Amniotic epithelial cell (primary cell): ENCODE results near the gene EXOC1.
"Not testable (repeated sequence)": the region's sequence is repeated elsewhere in the genome, so short reads cannot be mapped to it uniquely, and the experiment has no call there.

Source experiments
- DNase-seq: peaks from one replicate; pipeline ENCODE4 v3.0.0-alpha.2; 2010; ENCODE audit warnings: low read depth

The EXOC1 gene

DNA sequence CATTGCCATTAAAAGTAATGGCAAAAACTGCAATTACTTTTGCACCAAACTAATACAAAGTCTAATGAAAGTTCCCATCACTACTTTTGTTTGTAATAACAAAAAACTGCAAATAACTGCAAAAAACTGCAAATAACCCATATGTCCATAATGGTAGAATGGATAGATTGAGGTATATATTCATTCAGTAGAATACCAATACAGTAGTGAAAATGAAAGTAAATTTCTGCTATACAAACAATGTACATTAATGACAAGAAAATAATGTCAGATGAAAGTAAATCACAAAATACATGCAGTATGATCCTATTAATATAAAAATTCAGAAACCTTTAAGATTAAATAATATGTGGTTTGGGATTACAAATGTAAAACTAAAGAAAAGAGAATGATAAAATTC lies 54.0 kb downstream of the EXOC1 start:
- no peak for DNase-seq

DNA sequence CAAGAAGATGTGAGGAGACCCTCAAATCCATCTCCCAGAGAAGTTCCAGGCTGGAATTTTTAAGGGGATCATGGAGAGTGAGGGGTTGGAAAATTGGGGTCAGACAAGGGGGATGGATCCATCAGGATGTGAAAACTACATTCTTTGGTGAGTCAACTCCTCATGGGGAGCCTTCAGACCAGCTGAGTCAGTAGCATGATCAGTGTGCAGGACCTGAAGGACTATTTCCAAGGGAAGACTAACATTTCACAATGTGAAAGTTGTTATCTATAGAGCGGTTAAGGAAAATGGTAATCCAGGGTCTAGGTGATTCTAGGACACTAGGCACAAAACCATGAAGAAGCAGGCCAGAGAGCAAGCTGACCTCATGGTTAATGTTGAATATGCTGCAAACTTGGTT lies 56.7 kb downstream of the EXOC1 start:
- peak; percentile 92 for DNase-seq

DNA sequence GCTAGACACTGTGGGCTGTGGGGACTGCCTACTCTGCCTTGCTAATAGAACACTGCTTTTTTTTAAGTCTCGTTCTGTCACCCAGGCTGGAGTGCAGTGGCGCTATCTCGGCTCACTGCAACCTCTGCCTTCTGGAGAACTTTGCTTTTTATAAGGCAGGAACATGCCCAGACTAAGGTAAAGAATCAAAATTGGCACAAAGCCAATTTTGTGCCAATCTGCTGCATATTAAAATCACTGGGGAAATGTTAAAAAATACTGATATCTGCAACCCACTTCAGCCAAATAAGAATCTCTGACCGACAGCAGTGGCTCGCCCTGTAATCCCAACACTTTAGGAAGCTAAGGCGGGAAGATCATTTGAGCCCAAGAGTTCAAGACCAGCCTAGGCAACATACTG lies 58.8 kb downstream of the EXOC1 start:
- DNase-seq: no peak

DNA sequence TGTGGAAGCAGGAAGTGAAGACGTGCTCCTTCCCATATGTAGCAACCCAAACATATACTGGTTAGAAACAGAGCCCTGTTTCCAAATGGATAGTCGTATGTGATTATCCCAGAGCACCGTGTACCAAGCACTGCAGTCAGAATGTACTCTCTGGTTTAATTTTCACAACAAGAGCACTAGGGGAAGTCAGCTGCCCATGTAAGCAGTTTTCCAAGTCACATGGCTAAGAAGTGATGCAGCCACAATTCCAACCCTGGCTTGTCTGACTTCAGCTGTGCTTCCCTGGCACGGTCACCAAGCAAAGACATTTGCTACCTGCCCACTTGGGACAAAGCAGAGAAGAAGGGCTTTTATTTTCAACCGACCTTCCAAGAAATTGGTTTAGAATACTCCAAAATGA lies 67.1 kb downstream of the EXOC1 start:
- peak; percentile 40 for DNase-seq

DNA sequence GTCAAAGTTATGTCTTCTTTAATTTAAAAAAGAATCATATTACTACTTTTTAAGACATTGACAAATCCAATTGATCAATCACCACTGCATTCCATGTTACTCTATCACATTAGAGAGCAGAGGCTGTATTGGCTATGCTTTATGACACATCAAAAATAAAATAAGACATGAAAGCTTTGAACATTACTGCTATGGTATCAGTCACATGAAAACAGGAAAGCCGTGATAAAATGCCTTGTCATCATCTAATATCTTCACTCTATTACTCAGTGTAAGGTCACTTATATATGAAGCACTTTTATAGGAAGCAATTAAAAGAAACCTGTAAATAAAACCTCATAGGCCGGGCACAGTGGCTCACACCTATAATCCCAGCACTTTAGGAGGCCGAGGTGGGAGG lies 67.6 kb downstream of the EXOC1 start:
- DNase-seq: no peak

DNA sequence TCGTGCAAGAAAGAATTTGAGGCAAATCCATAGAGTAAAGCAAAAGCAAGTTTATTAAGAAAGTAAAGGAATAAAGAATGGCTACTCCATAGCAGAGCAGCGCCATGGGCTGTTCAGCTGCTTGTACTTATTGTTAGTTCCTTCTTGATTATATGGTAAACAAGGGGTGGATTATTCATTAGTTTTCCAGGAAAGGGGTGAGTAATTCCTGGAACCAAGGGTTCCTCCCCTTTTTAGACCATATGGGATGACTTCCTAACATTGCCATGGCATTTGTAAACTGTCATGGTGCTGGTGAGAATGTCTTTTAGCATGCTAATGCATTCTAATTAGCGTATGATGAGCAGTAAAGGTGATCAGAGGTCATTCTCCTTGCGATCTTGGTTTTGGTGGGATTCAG lies 71.8 kb downstream of the EXOC1 start:
- no peak for DNase-seq

DNA sequence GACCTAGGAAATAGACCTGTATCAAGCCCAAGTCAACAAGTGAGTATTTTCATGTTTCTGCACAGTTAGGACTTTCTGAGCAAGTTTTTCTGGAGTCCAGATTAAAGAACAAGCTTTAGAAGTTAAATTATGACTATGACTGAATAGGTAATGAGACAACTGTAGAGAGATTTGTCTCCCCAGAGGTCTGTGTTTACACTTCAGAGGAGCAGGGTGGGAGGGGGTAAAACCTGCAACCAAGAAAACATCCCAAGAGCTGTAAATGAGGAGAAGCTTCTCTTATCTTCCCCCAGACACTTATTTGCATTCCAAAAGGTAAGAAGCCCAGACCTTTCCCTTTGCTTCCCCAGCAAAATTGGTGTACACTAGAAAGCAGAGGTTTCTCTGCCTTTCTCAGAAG lies 73.2 kb downstream of the EXOC1 start:
- no peak for DNase-seq

DNA sequence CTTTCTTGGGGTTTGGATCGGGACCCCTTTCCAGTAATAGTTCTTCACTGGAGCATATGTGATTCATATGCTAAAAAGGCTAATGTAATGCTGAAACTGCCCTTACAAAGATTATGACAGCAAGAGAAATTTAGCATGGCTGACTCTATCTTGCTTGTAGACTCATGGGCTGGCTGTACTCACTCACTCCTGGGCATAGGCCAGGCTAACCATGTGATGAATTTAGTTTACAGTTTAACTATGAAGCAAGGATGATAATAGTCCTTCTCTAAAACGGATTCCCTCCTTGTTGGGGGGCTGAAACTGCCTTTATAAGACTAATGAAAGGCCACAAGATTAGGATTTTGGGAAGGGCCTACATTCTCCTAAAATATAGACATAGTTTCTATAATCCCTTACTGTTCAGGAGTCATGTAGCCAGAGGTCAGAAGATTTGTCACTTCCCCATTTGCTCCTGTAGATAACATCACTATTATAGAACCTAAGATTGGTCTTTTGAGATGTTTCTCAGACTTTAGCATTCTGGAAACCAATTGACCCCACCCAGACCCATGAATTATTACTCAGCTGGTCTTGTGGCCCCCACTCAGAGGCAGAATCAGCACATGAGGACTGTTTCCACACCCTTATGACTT lies 74.5 kb downstream of the EXOC1 start:
- DNase-seq: peak; percentile 67

DNA sequence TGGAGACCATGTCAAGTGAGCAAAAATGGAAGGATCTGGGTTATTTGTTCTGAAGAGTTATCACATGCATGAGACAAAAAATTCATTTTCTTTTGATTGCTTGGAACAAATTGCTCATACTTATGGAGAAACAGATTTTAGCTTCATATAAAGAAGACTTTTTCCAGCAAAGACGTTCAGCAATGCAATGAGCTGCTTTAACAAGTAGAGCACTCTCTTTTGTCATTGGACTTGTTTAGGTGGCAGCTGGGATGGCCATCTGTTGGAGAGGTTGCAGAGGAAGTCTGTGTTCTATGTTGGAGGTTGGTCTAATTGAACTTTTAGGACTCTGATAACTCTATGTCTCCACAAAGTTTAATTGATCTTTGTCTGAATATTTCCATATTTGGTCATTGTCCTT lies 75.4 kb downstream of the EXOC1 start:
- no peak for DNase-seq

DNA sequence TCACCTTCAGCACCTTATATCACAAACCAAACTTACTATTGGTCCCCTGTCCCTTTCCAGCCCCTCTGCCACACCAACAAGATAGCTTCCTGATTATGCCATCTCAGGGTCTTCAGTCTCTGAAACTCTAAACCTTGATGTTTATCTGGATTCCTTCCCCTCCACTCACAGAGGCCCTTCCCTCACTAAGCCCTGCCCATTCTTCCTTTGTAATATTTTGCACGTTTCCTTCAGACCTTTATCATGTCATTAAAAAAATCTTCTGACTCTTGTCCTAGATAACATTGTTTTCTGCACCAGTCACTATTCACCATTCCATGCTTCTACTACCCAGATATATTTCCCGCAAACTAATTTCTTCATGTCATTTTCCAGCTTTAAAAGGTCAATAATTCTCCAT lies 77.6 kb downstream of the EXOC1 start:
- DNase-seq: no peak

DNA sequence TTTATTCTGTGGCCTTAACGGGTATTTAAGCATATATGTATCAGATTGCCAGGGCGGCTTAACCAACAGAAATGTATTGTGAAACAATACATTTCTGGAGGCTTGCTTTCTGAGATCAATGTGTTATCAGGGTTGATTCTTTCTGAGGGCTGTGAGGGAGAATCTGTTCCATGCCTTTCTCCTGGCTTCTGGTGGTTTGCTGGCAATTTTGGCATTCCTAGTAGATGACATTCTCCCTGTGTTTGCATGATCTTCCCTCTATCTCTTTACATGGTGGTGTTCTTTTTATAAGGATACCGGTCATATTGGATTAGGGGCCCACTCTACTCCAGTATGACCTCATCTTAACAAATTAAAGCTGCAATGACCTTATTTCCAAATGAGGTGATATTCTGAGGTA lies 78.4 kb downstream of the EXOC1 start:
- DNase-seq: peak; percentile 92

DNA sequence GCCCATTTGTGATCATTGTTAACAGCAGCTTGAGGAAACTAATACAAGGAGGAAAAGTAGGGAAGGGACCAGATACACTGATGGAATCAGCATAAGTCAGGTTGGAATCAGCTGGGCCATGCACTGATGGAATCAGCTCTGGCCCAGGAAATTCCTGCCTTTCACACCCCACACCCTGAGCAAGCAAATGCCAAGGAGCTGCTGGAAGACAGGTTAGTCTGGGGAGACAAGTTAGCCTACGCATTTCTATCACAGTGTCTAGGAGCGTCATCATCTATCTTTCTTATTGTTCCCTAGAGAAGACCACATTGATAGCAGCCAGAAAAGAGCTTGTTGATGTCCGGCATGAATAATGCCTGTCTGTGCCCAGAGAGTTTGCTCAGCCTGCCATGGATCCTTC lies 79.1 kb downstream of the EXOC1 start:
- DNase-seq: no peak

DNA sequence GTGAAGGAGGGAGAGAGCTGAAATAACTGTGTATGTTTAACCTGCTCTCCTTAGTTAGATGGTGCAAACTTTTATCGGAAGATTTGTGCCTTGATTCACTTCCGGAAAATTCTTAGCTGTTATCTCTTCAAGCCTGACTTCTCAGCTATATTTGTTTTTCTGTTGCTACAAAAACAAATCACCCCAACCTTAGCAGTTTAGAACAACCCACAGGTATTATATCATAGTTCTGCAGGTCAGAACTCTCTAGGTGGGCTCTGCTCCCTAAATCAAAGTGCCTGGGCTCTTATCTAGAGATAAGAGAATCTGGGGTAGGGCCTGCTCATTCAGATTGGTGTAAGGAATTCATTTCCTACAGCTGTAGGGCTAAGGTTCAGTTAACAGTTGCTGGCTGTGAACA lies 80.2 kb downstream of the EXOC1 start:
- peak; percentile 60 for DNase-seq

DNA sequence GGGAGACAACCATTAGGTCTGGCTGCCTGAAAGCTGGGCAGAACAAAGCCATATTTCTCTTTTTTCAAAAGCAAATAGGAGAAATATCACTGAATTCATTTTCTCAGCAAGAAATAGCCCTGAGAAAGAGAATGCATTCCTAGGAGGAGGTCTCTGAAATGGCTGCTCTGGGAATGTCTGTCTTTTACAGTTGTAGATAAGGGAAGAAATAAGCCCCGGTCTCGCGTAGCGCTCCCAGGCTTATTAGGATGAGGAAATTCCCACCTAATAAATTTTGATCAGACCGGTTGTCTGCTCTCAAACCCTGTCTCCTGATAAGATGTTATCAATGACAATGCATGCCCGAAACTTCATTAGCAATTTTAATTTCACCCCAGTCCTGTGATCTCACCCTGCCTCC lies 82.5 kb downstream of the EXOC1 start:
- DNase-seq: not testable (repeated sequence)

DNA sequence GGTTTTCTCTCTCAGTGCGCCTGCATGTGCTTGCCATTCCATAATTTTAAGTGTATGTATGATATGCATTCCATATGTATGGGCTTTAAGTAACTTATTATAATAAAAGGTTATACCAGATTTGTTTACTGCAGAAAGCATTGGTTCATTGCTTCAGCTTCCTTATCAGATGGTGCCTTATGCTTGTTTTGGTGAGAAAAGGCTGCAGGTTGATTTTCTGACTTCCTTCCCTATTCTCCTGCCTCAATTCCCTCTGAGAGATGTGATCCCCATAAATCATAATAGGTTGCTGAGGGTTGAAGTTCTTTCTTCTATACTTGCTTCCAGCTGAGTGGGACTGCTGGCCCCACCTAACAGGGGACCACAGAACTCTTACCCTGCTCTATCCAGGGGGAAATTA lies 85.0 kb downstream of the EXOC1 start:
- no peak for DNase-seq

DNA sequence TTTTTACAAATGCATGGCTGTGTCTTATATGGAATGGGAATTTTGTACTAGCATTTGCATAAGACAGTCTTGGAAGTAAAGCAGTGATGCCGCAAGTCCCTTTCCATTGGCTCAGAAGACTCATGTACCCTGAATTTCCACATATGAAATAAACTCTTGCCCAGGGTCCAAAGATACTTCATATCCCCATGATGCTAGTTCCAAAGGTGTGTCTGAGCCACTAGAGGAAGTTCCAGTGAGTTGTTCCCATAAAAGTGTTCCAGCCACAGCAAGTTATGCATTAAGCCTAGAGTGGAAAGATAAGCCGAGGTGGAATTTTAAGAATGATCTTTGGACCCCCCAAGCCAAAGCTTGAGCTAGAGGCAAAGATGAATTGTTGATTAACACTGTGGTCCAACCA lies 86.0 kb downstream of the EXOC1 start:
- no peak for DNase-seq

DNA sequence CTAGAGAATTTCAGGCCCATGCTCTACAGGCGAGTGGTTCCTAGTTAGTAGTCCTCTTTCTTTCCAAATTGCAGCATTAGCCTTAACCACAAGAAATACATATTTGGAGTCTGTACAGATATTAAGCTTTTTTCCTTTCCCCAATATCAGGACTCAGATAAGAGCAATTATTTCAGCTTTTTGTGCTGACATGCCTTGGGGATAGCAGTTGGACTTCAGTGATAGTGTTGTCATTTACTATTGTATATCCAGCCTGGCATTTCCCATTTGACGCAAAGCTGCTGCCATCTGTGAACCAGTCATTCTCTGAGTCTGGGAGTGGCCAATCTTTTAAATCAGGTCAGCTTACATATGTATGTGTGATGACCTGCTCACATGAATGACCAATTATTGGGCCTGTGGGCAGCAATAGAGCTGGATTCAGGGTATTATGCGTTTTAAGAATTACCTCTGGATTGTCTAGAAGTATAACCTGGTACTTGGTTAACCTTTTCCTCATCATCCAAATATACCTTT lies 88.5 kb downstream of the EXOC1 start:
- no peak for DNase-seq

DNA sequence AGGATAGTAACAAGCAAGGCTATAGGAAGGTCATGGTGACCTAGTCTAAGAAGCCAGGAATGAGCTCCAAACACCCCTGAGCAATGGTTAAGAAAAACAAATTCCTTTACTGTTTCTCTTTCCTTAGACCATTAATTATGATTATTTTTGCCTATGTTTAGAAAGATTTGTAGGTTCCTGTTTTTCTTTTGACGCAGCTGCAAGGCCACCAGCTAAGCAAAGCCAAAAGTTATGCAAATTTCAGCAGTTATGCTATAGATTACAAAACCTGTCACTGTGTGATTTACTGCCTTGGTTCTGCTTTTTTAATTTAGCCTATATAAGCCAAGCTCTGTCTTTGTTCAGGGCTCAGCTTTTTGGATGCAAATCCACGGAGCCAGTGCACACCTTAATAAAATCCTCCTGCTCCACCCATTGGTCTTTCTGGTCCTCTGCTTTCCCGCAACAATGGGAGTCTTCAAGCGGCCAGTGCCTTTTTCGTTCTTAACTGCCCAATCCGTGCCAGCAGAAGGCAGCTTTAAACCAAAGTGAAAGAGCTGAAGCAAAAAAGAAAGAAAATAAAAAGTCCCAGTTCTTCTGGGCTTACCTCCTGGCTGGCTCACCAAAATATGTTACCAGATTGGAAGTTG lies 93.9 kb downstream of the EXOC1 start:
- peak; percentile 40 for DNase-seq

DNA sequence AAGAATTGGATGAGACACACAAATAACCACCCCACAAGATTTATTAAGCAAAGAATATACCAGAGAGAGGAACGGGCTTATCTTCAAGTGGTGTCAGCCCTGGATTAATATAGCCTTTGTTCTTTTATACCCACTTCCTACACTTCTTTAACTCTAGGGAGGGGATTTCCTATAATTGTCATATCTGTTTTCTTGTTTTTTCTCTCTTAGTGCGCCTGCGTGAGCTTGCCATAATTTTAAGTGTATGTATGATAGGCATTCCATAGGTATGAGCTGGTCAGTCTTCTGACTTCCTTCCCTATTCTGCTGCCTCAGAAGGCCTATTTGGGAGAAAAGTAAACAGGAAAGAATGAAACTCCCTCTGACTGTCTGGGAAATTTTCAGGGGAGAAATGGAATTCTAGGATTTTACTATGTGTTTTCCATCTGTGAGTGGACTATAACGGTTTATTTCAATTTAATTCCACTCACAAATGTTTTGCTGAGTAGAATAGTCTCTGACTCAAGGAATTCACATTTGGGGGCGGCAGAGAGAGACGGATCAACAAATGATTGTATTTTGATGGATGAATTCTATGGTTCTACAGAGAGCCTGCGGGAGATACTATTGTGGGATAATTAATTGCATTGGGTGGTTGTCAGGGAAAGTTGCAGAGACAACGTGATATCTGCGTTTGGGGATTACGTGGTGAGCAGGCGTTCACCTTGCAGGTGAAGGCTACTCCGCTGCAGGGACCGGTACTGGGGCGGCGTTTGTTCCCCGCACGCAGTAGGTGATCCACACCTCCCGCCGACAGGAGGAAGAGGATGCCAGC lies 94.7 kb downstream of the EXOC1 start:
- peak; percentile 94 for DNase-seq

DNA sequence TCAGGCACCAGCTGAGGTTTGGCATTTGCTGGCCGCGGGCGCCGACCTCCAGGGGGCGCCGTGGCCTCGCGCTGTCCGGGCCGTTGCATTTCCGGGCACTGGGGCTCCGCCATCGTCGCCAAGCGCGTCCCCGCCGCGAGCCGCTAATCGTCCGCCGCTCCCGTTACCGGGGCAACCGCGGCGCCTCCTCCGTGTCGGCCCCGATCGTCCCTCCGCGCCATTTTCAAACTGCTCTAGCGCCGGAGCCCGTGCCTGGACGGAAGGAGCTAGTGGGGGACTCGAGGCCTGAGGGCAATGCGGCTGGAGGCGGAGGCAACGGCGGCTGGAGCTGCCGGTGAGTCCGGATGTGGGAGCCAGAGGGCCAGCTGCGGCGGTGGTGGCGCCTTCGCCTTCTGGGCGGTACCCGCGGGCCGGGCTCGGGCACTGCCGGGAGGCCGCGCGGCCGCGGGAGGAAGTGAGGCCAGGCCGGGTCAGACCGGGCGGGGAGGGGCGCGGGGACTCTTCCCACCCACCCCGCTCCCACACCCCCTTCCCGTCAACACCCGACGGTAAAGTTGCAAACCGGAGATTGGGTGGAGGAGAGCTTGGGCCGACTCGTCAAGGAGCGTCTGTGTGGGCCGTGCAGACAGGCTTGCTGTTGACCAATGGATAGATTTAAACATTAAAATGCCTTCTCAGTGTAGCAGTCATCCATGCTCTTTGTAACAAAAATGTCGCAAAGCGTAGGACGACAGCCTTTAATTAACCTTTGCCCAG lies 95.5 kb downstream of the EXOC1 start, which contains the start of gene CEP135:
Gene CEP135, plus strand, starts transcription at position 220 of the 756 bp plus-strand sequence. CDS start 3,186 bp downstream, outside the sequence.
- peak; percentile 90 for DNase-seq

DNA sequence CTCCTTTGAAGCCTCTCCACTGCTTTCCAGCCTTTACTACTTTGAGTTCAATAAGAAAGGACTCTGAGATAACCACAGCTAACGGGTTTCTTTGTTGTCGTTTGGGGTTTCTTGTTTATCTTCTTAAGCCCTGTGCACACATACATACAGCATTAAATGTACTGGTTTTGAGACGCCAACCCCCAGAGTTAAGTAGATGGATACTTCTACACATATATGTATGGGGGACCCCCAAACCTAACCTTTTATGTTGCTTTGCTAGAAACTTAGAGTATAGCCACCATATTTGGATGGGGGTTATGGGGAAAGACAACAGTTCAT lies 96.0 kb downstream of the EXOC1 start:
- peak; percentile 10 for DNase-seq

DNA sequence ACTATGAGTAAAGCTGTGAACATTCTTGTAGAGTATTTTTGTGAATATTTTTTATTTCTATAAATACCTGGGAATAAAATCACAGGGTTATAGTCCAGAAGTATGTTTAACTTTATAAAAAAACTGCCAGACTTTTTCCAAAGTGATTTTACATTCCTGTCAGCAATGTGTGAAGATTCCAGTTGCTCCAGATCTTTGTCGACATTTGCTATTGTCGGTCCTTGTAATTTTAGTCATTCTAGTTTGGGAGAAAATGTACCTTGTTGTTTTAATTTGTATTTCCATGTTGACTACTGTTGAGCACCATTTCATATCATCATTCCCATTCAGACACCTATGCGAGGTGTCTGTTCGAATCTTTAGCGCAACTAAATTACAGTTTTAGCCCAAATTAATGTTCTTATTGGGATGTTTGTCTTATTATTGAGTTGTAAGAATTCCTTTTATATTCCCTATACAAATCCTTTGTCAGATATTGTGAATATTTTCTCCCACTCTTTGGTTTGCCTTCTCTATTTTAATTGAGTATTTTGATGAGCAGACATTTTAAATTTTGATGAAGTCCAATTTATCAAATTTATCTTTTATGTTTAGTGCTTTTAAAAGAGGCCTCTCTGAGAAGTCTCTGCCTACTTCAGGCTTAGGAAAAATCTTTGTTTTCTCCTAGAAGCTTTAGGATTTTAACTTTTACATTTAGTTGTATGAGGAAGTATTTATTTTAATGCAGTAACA lies 97.9 kb downstream of the EXOC1 start:
- DNase-seq: no peak
